Ascending aorta (tissue), 2 donors: ENCODE measurements around the gene POLR3G. TPM values are rescaled to one million over a fixed set of nuclear protein-coding genes. Genes with fewer than 3 reads are reported as not detected.

Experiments used
- DNase-seq, 2 donors: peaks; one replicate each; pipeline ENCODE4 v3.0.0-alpha.2; 2019; ENCODE audit warnings: low spot score in 2 of 2
- H3K27ac ChIP-seq, 2 donors: fragments of 200-600 bp; sonication (generic); one replicate each; pipeline ENCODE4 v1.5.1; 2016 to 2017; ENCODE audit warnings: mild to moderate bottlenecking in 1 of 2
- H3K27me3 ChIP-seq: fragments of 200-600 bp; sonication (generic); one replicate; pipeline ENCODE4 v1.5.1; 2017
- H3K36me3 ChIP-seq, 2 donors: fragments of 200-600 bp; sonication (generic); one replicate each; pipeline ENCODE4 v1.5.1; 2016
- H3K4me1 ChIP-seq, 2 donors: fragments of 200-600 bp; sonication (generic); one replicate each; pipeline ENCODE4 v1.5.1; 2016 to 2017; ENCODE audit warnings: mild to moderate bottlenecking in 1 of 2
- H3K4me3 ChIP-seq, 2 donors: fragments of 200-600 bp; sonication (generic); one replicate each; pipeline ENCODE4 v1.5.1; 2016 to 2017; ENCODE audit warnings: mild to moderate bottlenecking in 1 of 2
- H3K9me3 ChIP-seq, 2 donors: fragments of 200-600 bp; sonication (generic); one replicate each; pipeline ENCODE4 v1.5.1; 2016
- intact Hi-C: fragments of 100-400 bp; cut with DNase I; formaldehyde crosslinking; loops from one replicate; pipeline ENCODE4 v1.15.1; 2023
- total RNA-seq: library from RNA; depleted of rRNA; stranded (reverse); fragments of >200 nt; gene quantifications from one replicate; pipeline ENCODE4 v1.1.0, GENCODE V29; 2016
- TF ChIP-seq, protein P1 (sequence below), 3 experiments: fragments of 200-600 bp in 2 of 3; fragments of 450-650 bp in 1 of 3; sonication (generic) in 2 of 3; IDR thresholded peaks; one replicate each; pipeline ENCODE4 v1.5.1; 2016 to 2019; ENCODE audit warnings: antibody characterized with exemption in 3 of 3, mild to moderate bottlenecking in 1 of 3, moderate library complexity in 1 of 3

Gene POLR3G
- total RNA-seq, 1 donor from 2014 or later = 1.5 TPM

DNA sequence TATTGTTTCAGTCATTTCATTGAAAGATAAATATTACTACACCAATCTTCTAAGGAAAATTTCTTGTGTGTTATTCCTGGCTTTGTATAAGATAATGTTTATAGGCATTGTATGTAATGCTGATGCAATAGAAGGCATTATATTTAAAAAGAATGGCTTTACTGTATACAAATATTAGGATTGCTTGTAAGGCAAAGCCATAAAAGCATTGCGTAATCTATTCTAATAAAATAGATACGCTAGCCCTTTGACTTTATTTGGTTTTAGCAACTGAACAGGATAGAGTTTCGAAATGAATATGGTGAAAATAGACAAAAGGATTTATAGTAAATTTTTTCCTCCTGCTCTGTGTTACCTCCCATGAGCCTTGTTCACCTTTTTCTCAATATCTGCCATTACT is 60.3 kb downstream of the POLR3G start:
- Histone ChIP-seq H3K4me3 (no peak overlapping the region), H3K27me3 (no peaks in the 10 kb centered on the region), H3K9me3 (no peaks in the 10 kb centered on the region), H3K36me3 (no peaks in the 10 kb centered on the region), H3K27ac (no peak overlapping the region), H3K4me1 (peaks cover 3 to 7% of the 10 kb centered on the region in 2 donors)
- TF ChIP-seq, protein P1, sequence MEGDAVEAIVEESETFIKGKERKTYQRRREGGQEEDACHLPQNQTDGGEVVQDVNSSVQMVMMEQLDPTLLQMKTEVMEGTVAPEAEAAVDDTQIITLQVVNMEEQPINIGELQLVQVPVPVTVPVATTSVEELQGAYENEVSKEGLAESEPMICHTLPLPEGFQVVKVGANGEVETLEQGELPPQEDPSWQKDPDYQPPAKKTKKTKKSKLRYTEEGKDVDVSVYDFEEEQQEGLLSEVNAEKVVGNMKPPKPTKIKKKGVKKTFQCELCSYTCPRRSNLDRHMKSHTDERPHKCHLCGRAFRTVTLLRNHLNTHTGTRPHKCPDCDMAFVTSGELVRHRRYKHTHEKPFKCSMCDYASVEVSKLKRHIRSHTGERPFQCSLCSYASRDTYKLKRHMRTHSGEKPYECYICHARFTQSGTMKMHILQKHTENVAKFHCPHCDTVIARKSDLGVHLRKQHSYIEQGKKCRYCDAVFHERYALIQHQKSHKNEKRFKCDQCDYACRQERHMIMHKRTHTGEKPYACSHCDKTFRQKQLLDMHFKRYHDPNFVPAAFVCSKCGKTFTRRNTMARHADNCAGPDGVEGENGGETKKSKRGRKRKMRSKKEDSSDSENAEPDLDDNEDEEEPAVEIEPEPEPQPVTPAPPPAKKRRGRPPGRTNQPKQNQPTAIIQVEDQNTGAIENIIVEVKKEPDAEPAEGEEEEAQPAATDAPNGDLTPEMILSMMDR (IDR thresholded peaks at IDR 0.05) = no peak
- DNase-seq = no peak
- intact Hi-C loops = no loop called here

DNA sequence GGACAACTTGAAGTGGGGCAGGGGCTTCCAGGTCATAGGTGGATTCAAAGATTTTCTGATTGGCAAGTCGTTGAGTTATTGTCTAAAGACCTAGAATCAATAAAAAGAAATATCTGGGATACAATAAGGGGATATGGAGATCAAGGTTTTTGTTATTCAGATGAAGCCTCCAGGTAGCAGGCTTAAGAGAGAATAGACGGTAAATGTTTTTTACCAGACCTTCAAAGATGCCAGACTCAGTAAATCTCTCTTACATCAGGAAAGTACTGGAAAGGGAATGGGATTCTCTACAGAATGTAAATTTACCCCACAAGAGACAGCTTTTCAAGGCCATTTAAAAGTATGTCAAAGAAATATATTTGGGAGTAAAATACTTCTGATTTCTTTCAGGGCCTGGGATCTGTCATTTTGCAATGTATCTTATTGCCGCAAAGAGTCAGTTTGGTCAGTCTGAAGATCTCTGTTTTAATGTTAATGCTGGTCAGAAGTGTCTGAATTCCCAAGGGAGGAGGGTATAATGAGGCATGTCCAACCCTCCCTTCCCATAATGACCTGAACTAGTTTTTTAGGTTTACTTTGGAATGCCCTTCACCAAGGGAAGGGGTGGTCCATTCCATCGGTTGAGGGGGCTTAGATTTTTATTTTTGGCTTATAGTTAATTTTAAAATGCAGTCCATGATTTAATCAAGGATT is 68.3 kb downstream of the POLR3G start:
- Histone ChIP-seq H3K4me1 (no peaks in the 10 kb centered on the region), H3K4me3 (no peak overlapping the region), H3K36me3 (no peaks in the 10 kb centered on the region), H3K27ac (no peak overlapping the region), H3K27me3 (no peaks in the 10 kb centered on the region), H3K9me3 (no peaks in the 10 kb centered on the region)
- DNase-seq = no peak
- intact Hi-C loops = no loop called here
- TF ChIP-seq, protein P1 (IDR thresholded peaks at IDR 0.05) = no peak

DNA sequence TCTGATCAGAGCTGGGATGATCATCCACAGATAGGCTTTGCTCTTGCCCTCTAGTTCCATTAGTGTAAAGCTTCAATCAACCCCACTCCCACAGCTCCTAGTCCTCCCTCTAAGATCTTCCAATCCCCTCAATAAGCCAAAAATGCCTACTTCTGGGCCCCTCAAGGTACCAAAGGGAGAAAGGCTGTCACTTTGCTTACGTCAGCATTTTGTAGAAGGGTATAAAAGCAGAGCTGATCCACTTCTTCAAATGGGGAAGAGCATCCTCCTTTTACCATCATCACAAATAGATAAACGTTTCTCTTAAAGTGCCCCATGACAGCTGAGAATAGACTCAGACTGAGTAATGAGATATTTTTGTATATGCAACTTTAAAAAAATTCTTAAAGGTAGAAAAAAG is 70.8 kb downstream of the POLR3G start:
- no peaks in the 10 kb centered on the region for H3K27me3 ChIP-seq
- H3K9me3 ChIP-seq = no peaks in the 10 kb centered on the region
- intact Hi-C loops = no loop called here
- H3K4me1 ChIP-seq = no peaks in the 10 kb centered on the region
- TF ChIP-seq, protein P1 (IDR thresholded peaks at IDR 0.05) = no peak
- no peak overlapping the region for H3K27ac ChIP-seq
- no peaks in the 10 kb centered on the region for H3K36me3 ChIP-seq
- no peak overlapping the region for H3K4me3 ChIP-seq
- DNase-seq = no peak

DNA sequence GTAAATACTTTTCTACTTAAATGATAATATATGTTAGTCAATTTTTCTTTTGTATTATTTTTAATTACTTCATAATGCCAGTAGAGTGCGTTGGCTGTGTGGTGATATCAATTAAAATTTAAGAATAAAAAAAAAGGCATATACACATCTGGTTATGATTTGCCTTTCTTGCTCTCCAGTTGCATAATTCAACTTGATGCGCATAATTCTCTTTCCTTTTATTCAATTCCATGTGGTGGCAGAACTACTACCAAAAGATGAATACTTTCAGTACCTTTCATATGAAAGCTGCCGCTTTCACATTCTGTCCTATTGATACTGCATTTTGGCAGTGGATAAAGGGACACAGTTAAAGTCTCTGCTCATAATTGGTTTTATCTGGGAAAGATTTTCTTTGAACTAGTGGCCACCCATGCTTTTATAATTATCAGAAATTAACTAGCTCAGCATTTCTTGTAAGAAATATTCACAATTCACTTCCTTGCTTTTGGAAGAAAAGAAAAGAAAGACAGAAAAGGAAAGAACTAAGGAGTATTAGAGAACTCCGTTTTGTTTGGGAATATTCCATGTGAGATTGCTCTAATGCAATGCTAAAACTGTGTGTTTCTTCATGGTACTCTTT is 71.7 kb downstream of the POLR3G start:
- intact Hi-C loops = no loop called here
- Histone ChIP-seq H3K27ac (no peak overlapping the region), H3K9me3 (no peaks in the 10 kb centered on the region), H3K4me3 (no peak overlapping the region), H3K27me3 (no peaks in the 10 kb centered on the region), H3K4me1 (no peaks in the 10 kb centered on the region), H3K36me3 (no peaks in the 10 kb centered on the region)
- TF ChIP-seq, protein P1 (IDR thresholded peaks at IDR 0.05) = no peak
- no peak for DNase-seq

DNA sequence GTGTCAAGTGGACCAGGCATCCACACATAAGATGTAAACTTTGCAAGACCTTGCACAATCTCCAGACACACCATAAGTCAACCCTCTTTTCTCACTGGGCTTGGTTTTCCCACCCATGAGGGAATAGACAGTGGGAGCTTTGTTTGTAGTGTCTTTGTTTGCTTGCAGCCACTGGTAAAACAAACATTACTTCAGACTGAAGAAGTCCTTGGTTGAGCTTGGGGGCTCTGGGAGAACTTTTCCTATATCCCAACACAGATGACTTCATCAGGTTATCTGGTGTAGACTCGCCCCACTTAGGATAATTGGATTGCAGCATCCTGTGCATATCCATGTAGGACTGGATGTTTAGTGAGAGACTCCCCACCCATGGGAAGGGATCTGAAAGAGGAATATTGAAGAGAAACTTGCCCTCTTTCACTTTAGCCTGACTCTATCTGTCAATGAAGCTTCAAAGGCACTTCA is 72.4 kb downstream of the POLR3G start:
- H3K4me3 ChIP-seq = no peak overlapping the region
- TF ChIP-seq, protein P1 (IDR thresholded peaks at IDR 0.05) = no peak
- H3K27ac ChIP-seq = no peak overlapping the region
- no peaks in the 10 kb centered on the region for H3K4me1 ChIP-seq
- H3K9me3 ChIP-seq = no peaks in the 10 kb centered on the region
- intact Hi-C loops = no loop called here
- no peaks in the 10 kb centered on the region for H3K36me3 ChIP-seq
- no peak for DNase-seq
- H3K27me3 ChIP-seq = no peaks in the 10 kb centered on the region
